Effector CD4-positive, alpha-beta T cell (primary cell): Measurements from ENCODE around the gene FALEC.
"Not testable (repeated sequence)": the region's sequence is repeated elsewhere in the genome, so short reads cannot be mapped to it uniquely, and the experiment has no call there.

Experiments
- DNase-seq: peaks from one replicate; pipeline ENCODE4 v3.0.0-alpha.2; 2020

Gene FALEC

DNA sequence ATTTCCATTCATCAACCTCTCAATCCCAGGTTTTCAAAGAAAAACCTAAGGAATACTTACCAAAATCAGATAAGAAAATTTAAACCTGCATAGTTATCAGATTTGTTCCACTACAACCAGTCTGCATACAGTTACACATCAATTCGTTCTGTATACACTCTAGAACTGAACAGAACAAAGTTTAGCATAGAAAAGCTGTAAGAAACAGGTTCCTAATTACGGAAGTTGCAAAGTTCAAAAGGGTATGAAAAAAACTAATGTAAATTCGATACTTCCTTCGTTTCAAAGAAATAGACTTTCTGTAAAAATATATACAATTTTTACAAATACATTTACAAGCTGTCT lies 60.8 kb downstream of the FALEC start:
- DNase-seq = no peak

DNA sequence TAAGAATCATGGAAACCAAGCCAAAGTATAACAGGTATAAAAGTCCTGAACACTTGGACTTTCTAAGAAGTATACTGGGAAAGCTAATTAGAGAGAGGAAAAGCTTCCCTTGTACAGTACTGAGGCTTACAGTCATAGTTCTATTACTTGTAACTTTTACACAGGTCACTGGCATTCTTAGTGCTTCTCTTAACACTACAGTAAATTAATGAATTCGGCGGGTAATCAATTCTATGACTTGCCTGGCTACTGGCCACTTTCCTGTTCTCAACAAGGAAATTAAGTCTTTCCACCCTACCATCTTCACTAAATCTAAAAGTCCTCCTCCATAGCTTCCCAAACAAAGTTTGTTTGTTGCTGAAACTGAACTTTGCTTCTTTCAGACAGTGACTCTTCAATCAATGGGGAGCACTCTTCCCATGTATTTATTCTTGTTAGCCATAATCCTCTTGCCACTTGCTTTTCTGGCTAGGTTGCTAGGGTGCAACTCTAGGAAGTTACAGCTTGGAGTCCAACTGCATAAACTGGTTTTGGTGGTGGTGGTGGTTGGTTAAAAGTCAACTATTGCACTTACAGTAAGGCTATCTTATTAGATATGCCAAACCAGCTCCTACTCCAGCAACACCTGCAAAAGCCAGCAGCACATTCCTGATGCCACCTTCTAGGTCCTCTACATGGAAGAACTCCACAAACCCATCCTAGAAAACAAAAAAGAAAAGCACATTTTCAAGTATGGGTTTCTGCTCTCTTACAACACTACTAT lies 61.4 kb downstream of the FALEC start:
- no peak for DNase-seq

DNA sequence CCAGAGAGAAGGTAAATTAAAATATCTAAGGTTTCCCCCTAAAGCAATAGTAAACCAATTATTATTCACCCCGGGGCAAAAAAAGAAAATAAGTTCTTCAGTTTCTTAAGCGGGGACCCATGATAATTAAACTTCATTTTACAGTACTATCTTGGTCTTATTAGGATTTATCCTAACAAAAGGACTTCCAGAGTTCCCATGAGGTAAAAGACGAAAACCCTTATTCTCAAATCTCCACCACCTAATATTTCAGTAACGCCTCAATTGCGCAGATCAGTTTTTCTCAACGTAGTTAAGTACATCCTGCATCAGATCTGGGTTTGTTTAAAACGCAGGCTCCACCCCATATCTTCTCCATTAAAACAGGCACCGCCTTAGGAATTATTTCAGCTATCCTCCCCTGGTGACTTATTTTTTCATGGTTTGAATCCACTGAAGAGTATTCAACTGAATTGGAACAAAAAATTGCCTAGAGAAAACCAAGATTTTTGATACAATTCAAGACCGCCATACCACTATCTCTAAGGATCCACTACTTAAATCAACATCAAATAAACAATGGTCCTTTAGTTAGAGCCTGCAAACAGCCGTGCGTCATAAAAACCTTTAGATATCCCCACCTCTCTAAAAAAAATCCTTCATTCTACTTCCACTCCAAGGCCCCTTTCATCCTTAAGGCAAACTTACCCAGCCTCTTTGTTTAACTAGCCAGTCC lies 62.2 kb downstream of the FALEC start:
- DNase-seq = no peak

DNA sequence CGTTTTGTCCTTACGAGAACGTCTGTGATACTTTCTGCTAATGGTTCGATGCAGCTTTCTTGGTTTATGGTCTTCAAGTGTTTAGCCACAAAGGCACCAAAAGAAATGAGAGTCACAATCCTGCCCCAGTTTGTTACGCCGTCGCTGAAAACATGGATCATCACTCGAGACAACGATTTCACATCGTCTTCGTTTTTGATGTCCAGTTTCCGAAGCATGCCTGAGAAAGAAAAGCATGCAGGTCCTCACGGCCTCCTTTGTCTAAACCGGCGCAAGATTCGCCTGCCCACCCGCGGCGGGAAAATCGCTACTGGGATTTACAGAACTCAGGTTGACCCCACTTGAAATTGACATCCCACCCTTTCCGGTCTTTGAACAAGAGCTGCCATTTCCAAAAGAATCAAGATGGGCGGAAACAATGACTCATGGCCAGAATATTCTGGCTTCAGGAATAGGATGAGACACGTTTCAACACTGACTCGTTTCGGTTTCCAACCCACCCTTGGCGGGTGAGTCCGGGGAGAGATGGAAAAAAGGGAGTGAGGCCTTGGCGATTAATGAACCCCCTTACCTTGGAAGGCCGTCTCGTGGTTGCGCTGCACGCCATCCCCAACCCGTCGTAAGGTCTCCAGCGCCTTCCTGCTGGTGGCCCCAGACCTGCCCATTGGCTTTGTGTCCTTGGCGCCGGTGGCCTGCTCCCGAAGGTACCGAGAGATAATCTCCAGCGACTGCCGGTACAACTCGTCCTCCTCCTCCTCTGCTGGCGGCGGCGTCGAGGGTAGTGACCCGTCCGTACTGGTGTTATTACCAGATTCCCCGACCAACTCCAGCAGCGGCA lies 62.9 kb downstream of the FALEC start:
- DNase-seq = no peak

DNA sequence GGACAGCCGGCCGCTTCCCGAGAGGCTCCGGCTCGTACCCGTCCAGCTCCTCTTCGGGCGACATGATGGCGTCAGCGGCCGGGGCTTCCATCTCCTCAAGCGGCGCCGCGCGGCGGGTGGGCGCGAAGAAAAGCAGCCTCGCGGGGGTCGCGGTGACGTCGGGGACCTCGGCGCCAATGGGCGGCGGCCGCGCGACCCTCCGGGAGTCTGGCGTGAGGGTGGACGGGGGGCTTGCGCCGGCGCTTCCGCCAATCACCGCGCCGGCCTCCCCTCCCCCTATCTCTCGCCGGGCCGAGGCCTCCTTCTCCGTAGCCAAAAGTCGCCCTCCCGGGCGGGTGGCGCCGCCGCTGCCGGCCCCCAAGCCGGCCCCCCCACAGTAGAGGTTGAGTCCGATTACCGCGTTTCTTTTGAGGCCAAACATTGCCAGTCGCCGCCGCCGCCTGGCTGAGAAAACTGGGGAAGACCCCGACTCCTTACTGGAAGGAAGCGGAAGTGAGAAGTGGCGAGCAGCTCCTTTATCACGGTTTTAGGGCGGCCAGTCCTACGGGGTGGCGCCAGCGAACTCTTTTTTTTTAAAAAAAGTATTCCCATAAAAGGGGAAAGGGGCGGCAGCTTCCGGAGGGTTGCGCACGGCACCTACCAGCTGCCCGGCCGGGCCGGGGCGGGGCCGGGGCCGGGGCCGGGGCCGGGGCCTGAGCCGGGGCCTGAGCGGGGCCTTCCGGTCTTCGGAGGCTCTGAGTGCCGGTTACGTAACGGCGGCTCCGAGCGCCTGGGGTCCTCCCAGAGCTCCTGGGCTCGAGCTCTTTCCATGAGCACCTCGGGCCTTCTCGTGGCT lies 63.8 kb downstream of the FALEC start, which contains the start of gene MCL1:
MCL1 (minus strand) TSS at position 501 of the 835 bp plus-strand sequence; CDS start at position 421, 80 bp downstream.
- peak; percentile 81 for DNase-seq

DNA sequence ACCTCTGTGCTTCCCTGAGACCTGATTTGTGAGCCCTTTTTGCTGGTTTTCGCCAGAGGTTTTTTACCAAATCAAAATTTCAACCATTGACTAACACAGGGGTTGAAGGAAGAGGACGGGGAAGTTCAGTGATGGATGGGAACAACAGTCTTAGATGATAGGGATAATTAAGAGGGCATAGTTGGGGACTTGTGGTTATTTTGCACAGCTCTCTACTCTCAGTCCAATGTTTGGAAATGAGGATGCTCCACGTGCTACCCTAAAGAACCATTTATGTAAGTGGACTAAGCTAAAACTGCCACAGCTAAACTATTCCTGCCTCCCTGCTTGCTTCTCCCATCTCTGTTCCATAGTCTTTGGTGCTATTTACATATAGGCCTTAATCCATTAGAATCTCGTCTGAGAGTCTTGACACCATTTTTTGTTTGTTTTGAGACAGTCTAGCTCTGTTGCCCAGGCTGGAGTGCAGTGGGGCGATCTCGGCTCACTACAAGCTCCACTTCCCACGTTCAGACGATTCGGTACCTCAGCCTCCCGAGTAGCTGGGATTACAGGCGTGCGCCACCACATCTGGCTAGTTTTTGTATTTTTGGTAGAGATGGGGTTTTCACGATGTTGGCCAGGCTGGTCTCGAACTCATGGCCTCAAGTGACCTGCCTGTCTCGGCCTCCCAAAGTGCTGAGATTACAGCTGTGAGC lies 64.5 kb downstream of the FALEC start:
- DNase-seq = no peak

DNA sequence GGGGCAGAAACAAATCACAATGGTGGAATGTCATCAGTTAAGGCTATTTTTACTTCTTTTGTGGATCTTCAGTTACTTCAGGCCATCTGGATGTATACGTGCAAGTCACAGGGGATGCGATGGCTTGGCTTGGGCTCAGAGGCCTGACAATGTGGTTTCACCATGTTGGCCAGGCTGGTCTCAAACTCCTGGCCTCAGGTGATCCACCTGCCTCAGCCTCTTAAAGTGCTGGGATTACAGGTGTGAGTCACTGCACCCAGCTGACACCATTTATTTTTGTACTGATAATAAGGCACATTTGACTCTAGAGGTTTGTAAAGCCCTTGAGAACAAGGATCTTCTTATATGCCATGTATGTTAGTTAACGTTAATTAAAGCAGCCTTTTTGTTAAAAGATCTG lies 65.4 kb downstream of the FALEC start:
- not testable (repeated sequence) for DNase-seq

DNA sequence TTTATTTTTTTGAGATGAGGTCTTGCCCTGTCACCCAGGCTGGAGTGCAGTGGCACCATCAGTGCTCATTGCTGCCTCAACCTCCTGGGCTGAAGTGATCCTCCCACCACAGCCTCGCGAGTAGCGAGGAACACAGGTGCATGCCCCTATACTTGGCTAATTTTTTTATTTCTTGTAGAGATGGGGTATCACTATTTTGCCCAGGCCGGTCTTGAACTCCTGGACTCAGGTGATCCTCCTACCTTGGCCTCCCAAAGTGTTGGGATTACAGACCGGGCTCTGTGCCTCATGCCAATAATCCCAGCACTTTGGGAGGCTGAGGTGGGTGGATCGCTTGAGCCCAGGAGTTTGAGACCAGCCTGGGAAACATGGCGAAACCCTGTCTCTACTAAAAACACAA lies 65.9 kb downstream of the FALEC start:
- DNase-seq = not testable (repeated sequence)

DNA sequence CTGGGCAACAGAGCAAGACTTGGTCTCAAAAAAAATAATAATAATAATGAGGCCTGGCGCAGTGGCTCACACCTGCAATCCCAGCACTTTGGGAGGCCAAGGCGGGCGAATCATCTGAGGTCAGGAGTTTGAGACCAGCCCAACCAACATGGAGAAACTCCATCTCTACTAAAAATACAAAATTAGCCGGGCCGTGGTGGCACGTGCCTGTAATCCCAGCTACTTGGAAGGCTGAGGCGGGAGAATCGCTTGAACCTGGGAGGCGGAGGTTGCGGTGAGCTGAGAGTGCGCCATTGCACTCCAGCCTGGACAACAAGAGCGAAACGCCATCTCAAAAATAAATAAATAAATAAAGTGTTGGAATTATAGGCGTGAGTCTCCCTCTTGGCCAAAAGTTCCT lies 66.4 kb downstream of the FALEC start:
- not testable (repeated sequence) for DNase-seq

DNA sequence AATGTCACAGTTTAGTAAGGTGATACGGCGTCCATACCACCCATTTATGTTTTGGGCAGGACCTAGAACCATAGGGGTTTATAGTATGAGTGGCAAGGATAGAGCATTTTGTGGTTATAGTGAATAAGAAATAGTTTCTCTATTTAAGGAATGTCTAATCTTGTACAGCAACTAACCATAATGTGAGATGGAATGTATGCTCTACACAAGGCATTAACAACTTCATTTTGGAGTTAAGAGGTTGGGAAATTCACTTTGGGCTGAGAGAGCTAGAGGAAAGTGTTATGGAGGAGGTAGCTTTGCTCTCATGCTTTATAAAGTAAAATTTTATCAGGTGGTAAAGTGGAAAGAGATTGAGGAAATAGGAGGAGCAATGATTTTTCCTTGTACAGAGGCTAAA lies 66.8 kb downstream of the FALEC start:
- no peak for DNase-seq
